Natural killer cell (primary cell): ENCODE measurements around the gene LRRC71. TPM values are rescaled to one million over a fixed set of nuclear protein-coding genes. Genes with fewer than 3 reads are reported as not detected.

Experiments
- ATAC-seq, 3 donors: fragments of 150-1000 bp in 2 of 3; fragments of 200-7000 bp in 1 of 3; cut with Tn5 transposase; 1 replicate in 1 of 3; 2 replicates in 2 of 3; pipeline ENCODE4 v1.10.0; 2021; ENCODE audit warnings: mild to moderate bottlenecking in 2 of 3, moderate library complexity in 2 of 3
- DNase-seq, 2 donors: peaks; one replicate each; pipeline versions ENCODE4 v3.0.0 to v3.0.0-alpha.2; 2013 to 2021; ENCODE audit warnings: mixed read lengths in 1 of 2
- H3K27ac ChIP-seq: one replicate; pipeline ENCODE4 v1.5.1; 2013; ENCODE audit warnings: mild to moderate bottlenecking, low read length
- H3K27me3 ChIP-seq: one replicate; pipeline ENCODE4 v1.6.1; 2013; ENCODE audit warnings: low read length; ENCODE audit not compliant: control insufficient read depth, insufficient read depth
- H3K36me3 ChIP-seq: one replicate; pipeline ENCODE4 v1.6.1; 2013; ENCODE audit warnings: low read length; ENCODE audit not compliant: control insufficient read depth, insufficient read depth
- H3K4me1 ChIP-seq: one replicate; pipeline ENCODE4 v1.6.1; 2013; ENCODE audit warnings: low read length; ENCODE audit not compliant: control insufficient read depth, insufficient read depth
- H3K4me3 ChIP-seq: one replicate; pipeline ENCODE4 v1.5.1; 2013; ENCODE audit warnings: low read length
- H3K9me3 ChIP-seq: one replicate; pipeline ENCODE4 v1.6.1; 2013; ENCODE audit warnings: low read length; ENCODE audit not compliant: control insufficient read depth, insufficient read depth
- H3K27ac Mint-ChIP-seq, 2 donors: one replicate each; pipeline ENCODE4 v1.8.0; 2022; ENCODE audit warnings: mild to moderate bottlenecking in 2 of 2, mixed read lengths in 2 of 2, moderate library complexity in 1 of 2
- H3K27me3 Mint-ChIP-seq, 2 donors: one replicate each; pipeline ENCODE4 v1.8.0; 2022; ENCODE audit warnings: low read depth in 2 of 2, mixed read lengths in 2 of 2
- H3K36me3 Mint-ChIP-seq: one replicate; pipeline ENCODE4 v1.8.0; 2022; ENCODE audit warnings: mixed read lengths
- H3K4me1 Mint-ChIP-seq, 2 donors: one replicate each; pipeline ENCODE4 v1.8.0; 2022; ENCODE audit warnings: mixed read lengths in 2 of 2
- H3K4me3 Mint-ChIP-seq: one replicate; pipeline ENCODE4 v1.8.0; 2022; ENCODE audit warnings: mild to moderate bottlenecking, moderate library complexity, mixed read lengths
- H3K9me3 Mint-ChIP-seq, 2 donors: one replicate each; pipeline ENCODE4 v1.8.0; 2022; ENCODE audit warnings: mixed read lengths in 2 of 2
- CTCF ChIP-seq: fragments of 200-600 bp; IDR thresholded peaks from one replicate; pipeline ENCODE4 v1.8.0; 2022; ENCODE audit warnings: antibody characterized with exemption
- WGBS: methylation state at CpG from one replicate; pipeline ENCODE4 v1.1.7; 2013; ENCODE audit warnings: missing lambda C conversion rate; ENCODE audit not compliant: insufficient coverage; 5-methylcytosine and 5-hydroxymethylcytosine counted together
- intact Hi-C: fragments of 100-400 bp; cut with micrococcal nuclease; formaldehyde crosslinking; loops from one replicate; pipeline ENCODE4 v1.14.2; 2022
- total RNA-seq, 4 donors: library from RNA; stranded (reverse); fragments of 120-200 nt in 1 of 4; gene quantifications; one replicate each; pipeline versions ENCODE4 v1.2.3 to v1.2.4, GENCODE V29; 2013 to 2022

LRRC71 gene
- total RNA-seq, 3 donors from 2014 or later (not counting 1 experiment from before 2014, with no cell fraction given), result not detected

GRCh38 chr1:156942576-156942975, 22.1 kb downstream of the LRRC71 start:
- H3K27me3 Mint-ChIP-seq, result peaks cover 12 to 14% of the 10 kb centered on the region in 2 donors
- no peaks in the 10 kb centered on the region for H3K27me3 ChIP-seq
- H3K4me1 ChIP-seq, result no peaks in the 10 kb centered on the region
- DNase-seq, result no peak
- H3K27ac ChIP-seq, result no peak overlapping the region
- H3K4me3 Mint-ChIP-seq, result no peak overlapping the region
- H3K4me3 ChIP-seq, result no peak overlapping the region
- no peaks in the 10 kb centered on the region for H3K9me3 Mint-ChIP-seq
- no peaks in the 10 kb centered on the region for H3K36me3 ChIP-seq
- intact Hi-C loops, result no loop called here
- no peak overlapping the region for H3K27ac Mint-ChIP-seq
- H3K36me3 Mint-ChIP-seq, result no peaks in the 10 kb centered on the region
- H3K9me3 ChIP-seq, result no peaks in the 10 kb centered on the region
- H3K4me1 Mint-ChIP-seq, result no peaks in the 10 kb centered on the region
- TF ChIP-seq CTCF, result no peak
- WGBS, result 88% methylated on average over 7 of the region's 7 CpGs
- ATAC-seq, result no peak

- no peak overlapping the region for H3K4me3 Mint-ChIP-seq
Observed at GRCh38 chr1:156943756-156944155, 23.3 kb downstream of the LRRC71 start.

GRCh38 chr1:156944268-156944667, 23.8 kb downstream of the LRRC71 start:
- intact Hi-C loops, result no loop called here
- Histone ChIP-seq H3K4me3 (no peak overlapping the region), H3K36me3 (no peaks in the 10 kb centered on the region), H3K4me1 (no peaks in the 10 kb centered on the region), H3K27ac (no peak overlapping the region), H3K9me3 (no peaks in the 10 kb centered on the region), H3K27me3 (no peaks in the 10 kb centered on the region)
- DNase-seq, result no peak
- 95% methylated on average over 1 of the region's 1 CpG for WGBS
- ATAC-seq, result no peak
- Mint-ChIP-seq H3K27ac (no peak overlapping the region), H3K9me3 (no peaks in the 10 kb centered on the region), H3K4me1 (no peaks in the 10 kb centered on the region), H3K4me3 (no peak overlapping the region), H3K36me3 (no peaks in the 10 kb centered on the region), H3K27me3 (peaks cover 11 to 12% of the 10 kb centered on the region in 2 donors)
- TF ChIP-seq CTCF, result no peak

More at GRCh38 chr1:156943756-156944155, 23.3 kb downstream of the LRRC71 start:
- no peaks in the 10 kb centered on the region for H3K4me1 Mint-ChIP-seq
- no peaks in the 10 kb centered on the region for H3K4me1 ChIP-seq
- no peak overlapping the region for H3K27ac Mint-ChIP-seq
- TF ChIP-seq CTCF, result no peak
- no peak overlapping the region for H3K27ac ChIP-seq
- no peak for DNase-seq
- H3K27me3 Mint-ChIP-seq, result peaks cover 11 to 12% of the 10 kb centered on the region in 2 donors
- 85% methylated on average over 3 of the region's 3 CpGs for WGBS
- ATAC-seq, result no peak
- intact Hi-C loops, result no loop called here
- no peaks in the 10 kb centered on the region for H3K36me3 Mint-ChIP-seq
- no peaks in the 10 kb centered on the region for H3K9me3 ChIP-seq
- no peaks in the 10 kb centered on the region for H3K27me3 ChIP-seq
- no peaks in the 10 kb centered on the region for H3K36me3 ChIP-seq
- H3K4me3 ChIP-seq, result no peak overlapping the region
- H3K9me3 Mint-ChIP-seq, result no peaks in the 10 kb centered on the region

- Histone ChIP-seq H3K27ac (no peak overlapping the region), H3K36me3 (no peaks in the 10 kb centered on the region), H3K4me1 (no peaks in the 10 kb centered on the region), H3K27me3 (no peaks in the 10 kb centered on the region), H3K4me3 (no peak overlapping the region), H3K9me3 (no peaks in the 10 kb centered on the region)
- WGBS, result 94% methylated on average over 8 of the region's 8 CpGs
- Mint-ChIP-seq H3K27me3 (peaks cover 11 to 12% of the 10 kb centered on the region in 2 donors), H3K36me3 (no peaks in the 10 kb centered on the region), H3K9me3 (no peaks in the 10 kb centered on the region), H3K4me3 (no peak overlapping the region), H3K4me1 (no peaks in the 10 kb centered on the region), H3K27ac (no peak overlapping the region)
- no peak for DNase-seq
- no peak for ATAC-seq
- intact Hi-C loops, result no loop called here
- TF ChIP-seq CTCF, result no peak
Observed at GRCh38 chr1:156944848-156945247, 24.4 kb downstream of the LRRC71 start.
